B cell (primary cell): ENCODE results near the gene HSP90AB1. TPM values are rescaled to one million over a fixed set of nuclear protein-coding genes. Genes with fewer than 3 reads are reported as not detected.

Experiments
- ATAC-seq: fragments of 200-7000 bp; cut with Tn5 transposase; one replicate; pipeline ENCODE4 v1.10.0; 2021; ENCODE audit warnings: low read depth, mild to moderate bottlenecking, moderate number of reproducible peaks, moderate library complexity
- CTCF ChIA-PET: fragments of 350-600 bp; sonication (Branson Sonifier 250); formaldehyde crosslinking; loops from one replicate; lab custom pipeline; 2021; ENCODE audit warnings: antibody characterized with exemption, inconsistent platforms; lab: Charles Lee
- POLR2A ChIA-PET: fragments of 350-600 bp; sonication (Branson Sonifier 250); formaldehyde crosslinking; loops from one replicate; lab custom pipeline; 2021; ENCODE audit warnings: antibody characterized with exemption; lab: Charles Lee
- DNase-seq: peaks from one replicate; pipeline ENCODE4 v3.0.0; 2013
- H2AFZ ChIP-seq: 2 replicates; pipeline ENCODE4 v1.6.1; 2012; ENCODE audit warnings: mild to moderate bottlenecking, low read depth, low read length; ENCODE audit not compliant: insufficient read depth, poor library complexity, severe bottlenecking
- H3K27ac ChIP-seq, 2 donors: 1 replicate in 1 of 2; 2 replicates in 1 of 2; pipeline ENCODE4 v1.5.1; 2012 to 2013; ENCODE audit warnings: low read length in 2 of 2, mild to moderate bottlenecking in 2 of 2, moderate library complexity in 1 of 2
- H3K27me3 ChIP-seq, 4 experiments: fragments of 200-600 bp in 1 of 4; sonication (generic) in 1 of 4; replicated peaks in 1 of 4; 1 replicate in 2 of 4; 2 replicates in 2 of 4; pipeline versions ENCODE4 v1.6.1 to v1.7.0; 2013 to 2016; ENCODE audit warnings: low read length in 3 of 4, mild to moderate bottlenecking in 2 of 4, mixed read lengths in 1 of 4, moderate library complexity in 1 of 4; ENCODE audit not compliant: insufficient read depth in 4 of 4, control insufficient read depth in 3 of 4; ENCODE audit errors: control extremely low read depth in 1 of 4
- H3K36me3 ChIP-seq, 2 experiments: replicated peaks in 1 of 2; 1 replicate in 1 of 2; 2 replicates in 1 of 2; pipeline versions ENCODE4 v1.6.1 to v1.7.1; 2013; ENCODE audit warnings: low read length in 1 of 2; ENCODE audit not compliant: insufficient read depth in 2 of 2, control insufficient read depth in 1 of 2; ENCODE audit errors: control extremely low read depth in 1 of 2, extremely low read depth in 1 of 2
- H3K4me1 ChIP-seq, 2 donors: fragments of 200-600 bp in 1 of 2; sonication (generic) in 1 of 2; 1 replicate in 1 of 2; 2 replicates in 1 of 2; pipeline versions ENCODE4 v1.5.1 to v1.6.1; 2013 to 2017; ENCODE audit warnings: low read length in 2 of 2; ENCODE audit not compliant: control insufficient read depth in 2 of 2, insufficient read depth in 2 of 2
- H3K4me2 ChIP-seq: replicated peaks from 2 replicates; pipeline ENCODE3; 2012; ENCODE audit warnings: mild to moderate bottlenecking, low read depth, low read length; ENCODE audit not compliant: poor library complexity, severe bottlenecking
- H3K4me3 ChIP-seq, 5 experiments: fragments of 200-600 bp in 1 of 5; sonication (generic) in 1 of 5; 1 replicate in 3 of 5; 2 replicates in 2 of 5; pipeline versions ENCODE4 v1.5.1 to v1.7.0; 2011 to 2016; ENCODE audit warnings: low read length in 4 of 5, mild to moderate bottlenecking in 4 of 5, low read depth in 2 of 5, control low read depth in 1 of 5, moderate library complexity in 1 of 5; ENCODE audit not compliant: insufficient read depth in 1 of 5; ENCODE audit errors: control extremely low read depth in 1 of 5, extremely low read depth in 1 of 5
- H3K79me2 ChIP-seq: fragments of 200-600 bp; sonication (generic); one replicate; pipeline ENCODE4 v1.6.0; 2016; ENCODE audit warnings: low read length; ENCODE audit not compliant: control insufficient read depth, insufficient read depth
- H3K9ac ChIP-seq: fragments of 200-600 bp; sonication (generic); 2 replicates; pipeline ENCODE4 v1.6.1; 2017; ENCODE audit warnings: mild to moderate bottlenecking, low read length, moderate library complexity
- H3K9me3 ChIP-seq, 3 donors: one replicate each; pipeline versions ENCODE4 v1.6.1 to v1.7.1; 2013; ENCODE audit warnings: low read length in 2 of 3; ENCODE audit not compliant: control insufficient read depth in 2 of 3, insufficient read depth in 1 of 3; ENCODE audit errors: control extremely low read depth in 1 of 3
- H4K20me1 ChIP-seq: 2 replicates; pipeline ENCODE4 v1.6.0; 2012; ENCODE audit warnings: mild to moderate bottlenecking, low read length; ENCODE audit not compliant: insufficient read depth, control insufficient read depth, poor library complexity, severe bottlenecking
- H3K27ac Mint-ChIP-seq: one replicate; pipeline ENCODE4 v1.8.0; 2021; ENCODE audit warnings: mixed read lengths
- H3K27me3 Mint-ChIP-seq: one replicate; pipeline ENCODE4 v1.8.0; 2021; ENCODE audit warnings: mixed read lengths
- H3K4me1 Mint-ChIP-seq: one replicate; pipeline ENCODE4 v1.8.0; 2021; ENCODE audit warnings: mixed read lengths
- H3K4me3 Mint-ChIP-seq: one replicate; pipeline ENCODE4 v1.8.0; 2021; ENCODE audit warnings: mixed read lengths
- H3K9me3 Mint-ChIP-seq: one replicate; pipeline ENCODE4 v1.8.0; 2022; ENCODE audit warnings: mixed read lengths; ENCODE audit not compliant: insufficient read depth
- CTCF ChIP-seq: fragments of 200-600 bp; IDR thresholded peaks from one replicate; pipeline ENCODE4 v1.8.0; 2022; ENCODE audit warnings: antibody characterized with exemption, mild to moderate bottlenecking
- EZH2 ChIP-seq: IDR thresholded peaks from 2 replicates; pipeline ENCODE4 v1.6.1; 2012; ENCODE audit warnings: borderline replicate concordance, low read depth, mild to moderate bottlenecking, moderate library complexity, low read length; ENCODE audit not compliant: insufficient read depth, poor library complexity, severe bottlenecking
- WGBS: methylation state at CpG from one replicate; pipeline ENCODE4 v1.1.5; 2013; ENCODE audit warnings: missing lambda C conversion rate; ENCODE audit not compliant: insufficient coverage; 5-methylcytosine and 5-hydroxymethylcytosine counted together
- intact Hi-C: fragments of 100-400 bp; cut with micrococcal nuclease; formaldehyde crosslinking; loops from one replicate; pipeline ENCODE4 v1.10.0; 2022
- polyA plus RNA-seq: library from polyadenylated mRNA; depleted of rRNA; stranded (reverse); fragments of >200 nt; gene quantifications from 2 replicates; pipeline ENCODE4 v1.2.3, GENCODE V29; 2012
- total RNA-seq, 2 donors: library from RNA; stranded (reverse); fragments of 120-200 nt in 1 of 2; gene quantifications; 1 replicate in 1 of 2; 2 replicates in 1 of 2; pipeline versions ENCODE4 v1.2.3 to v1.2.4, GENCODE V29; 2013 to 2022

HSP90AB1 gene
- total and polyA plus RNA-seq, 2 donors (not counting 1 experiment from before 2014, with no cell fraction given), result 395 to 645 TPM

GRCh38 chr6:44235269-44235668, 11.6 kb upstream of the HSP90AB1 start:
- Histone ChIP-seq H3K36me3 (no peaks in the 10 kb centered on the region), H3K27me3 (no peaks in the 10 kb centered on the region), H3K27ac (no peak overlapping the region), H3K4me2 (no peak overlapping the region), H3K4me3 (no peak overlapping the region), H3K9ac (no peak overlapping the region), H3K4me1 (peaks cover 6 to 14% of the 10 kb centered on the region in 2 donors), H3K79me2 (no peaks in the 10 kb centered on the region), H3K9me3 (no peaks in the 10 kb centered on the region), H2AFZ (no peak overlapping the region), H4K20me1 (no peaks in the 10 kb centered on the region)
- WGBS, result 80% methylated on average over 5 of the region's 6 CpGs
- no peaks in the 10 kb centered on the region for H3K9me3 Mint-ChIP-seq
- H3K4me3 Mint-ChIP-seq, result no peak overlapping the region
- intact Hi-C loops, result no loop called here
- ATAC-seq, result no peak
- H3K27ac Mint-ChIP-seq, result no peak overlapping the region
- DNase-seq, result no peak
- no peaks in the 10 kb centered on the region for H3K27me3 Mint-ChIP-seq
- CTCF ChIA-PET, result interaction anchor here (0.7 to 4.5 kb wide), 10 partner anchors 8 to 137 kb away, joined by 3 to 37 read pairs (median 8); partner anchors contain the start of genes HSP90AB1 and SLC29A1
- peaks cover 15% of the 10 kb centered on the region for H3K4me1 Mint-ChIP-seq
- TF ChIP-seq CTCF, result no peak
- TF ChIP-seq EZH2, result no peak
- POLR2A ChIA-PET, result interaction anchor here (0.6 to 1.2 kb wide), 3 partner anchors 12 to 1716 kb away, joined by 3 to 4 read pairs (median 4); partner anchors contain the start of gene HSP90AB1

GRCh38 chr6:44235891-44236516, 10.9 kb upstream of the HSP90AB1 start:
- no peaks in the 10 kb centered on the region for H4K20me1 ChIP-seq
- no peaks in the 10 kb centered on the region for H3K27me3 ChIP-seq
- Mint-ChIP-seq H3K4me3 (no peak overlapping the region), H3K27me3 (no peaks in the 10 kb centered on the region), H3K27ac (no peak overlapping the region), H3K4me1 (peaks cover 15% of the 10 kb centered on the region), H3K9me3 (no peaks in the 10 kb centered on the region)
- TF ChIP-seq CTCF (no peak), EZH2 (no peak)
- no peaks in the 10 kb centered on the region for H3K9me3 ChIP-seq
- no peak for ATAC-seq
- WGBS, result 100% methylated on average over 5 of the region's 6 CpGs
- H3K9ac ChIP-seq, result no peak overlapping the region
- no peak overlapping the region for H3K4me3 ChIP-seq
- POLR2A ChIA-PET, result interaction anchor here (0.5 to 1.2 kb wide), 5 partner anchors 11 to 1717 kb away, joined by 3 to 6 read pairs (median 4); partner anchors contain the start of gene HSP90AB1
- DNase-seq, result no peak
- H3K4me2 ChIP-seq, result no peak overlapping the region
- peaks cover 6 to 14% of the 10 kb centered on the region in 2 donors for H3K4me1 ChIP-seq
- CTCF ChIA-PET, result interaction anchor here (0.6 to 4.5 kb wide), 11 partner anchors 9 to 1686 kb away, joined by 3 to 37 read pairs (median 5); partner anchors contain the start of genes AARS2, HSP90AB1 and SLC29A1
- H3K27ac ChIP-seq, result no peak overlapping the region
- H2AFZ ChIP-seq, result no peak overlapping the region
- no peaks in the 10 kb centered on the region for H3K36me3 ChIP-seq
- intact Hi-C loops, result no loop called here
- no peaks in the 10 kb centered on the region for H3K79me2 ChIP-seq
